ENCODE results near the gene ANGPT4.

Gene ANGPT4

GRCh38 chr20:840858-841567 lies 75.1 kb downstream of the ANGPT4 start:
- Histone ChIP-seq H3K9ac (no peak overlapping the region), H3K27me3 (no peaks in the 10 kb centered on the region), H3K36me3 (no peaks in the 10 kb centered on the region), H3K9me3 (no peaks in the 10 kb centered on the region), H3K4me3 (no peak overlapping the region), H3K27ac (no peak overlapping the region), H3K4me1 (peaks cover 51% of the 10 kb centered on the region), H4K20me1 (peaks cover 19% of the 10 kb centered on the region), H3K4me2 (peak overlapping the region; percentile 5)
- TF ChIP-seq Cebpa-rat (IDR thresholded peaks at IDR 0.05), result no peak

GRCh38 chr20:840503-840857 lies 75.7 kb downstream of the ANGPT4 start:
- Histone ChIP-seq H3K4me3 (no peak overlapping the region), H4K20me1 (peaks cover 13% of the 10 kb centered on the region), H3K36me3 (no peaks in the 10 kb centered on the region), H3K4me1 (peaks cover 52% of the 10 kb centered on the region), H3K9ac (no peak overlapping the region), H3K9me3 (no peaks in the 10 kb centered on the region), H3K27ac (no peak overlapping the region), H3K27me3 (no peaks in the 10 kb centered on the region), H3K4me2 (no peak overlapping the region)
- TF ChIP-seq Cebpa-rat (IDR thresholded peaks at IDR 0.05), result no peak

- Histone ChIP-seq H3K9ac (no peak overlapping the region), H4K20me1 (peaks cover 10% of the 10 kb centered on the region), H3K36me3 (no peaks in the 10 kb centered on the region), H3K4me3 (no peak overlapping the region), H3K27ac (no peak overlapping the region), H3K9me3 (no peaks in the 10 kb centered on the region), H3K4me1 (peaks cover 61% of the 10 kb centered on the region), H3K27me3 (no peaks in the 10 kb centered on the region), H3K4me2 (no peak overlapping the region)
- TF ChIP-seq Cebpa-rat (IDR thresholded peaks at IDR 0.05), result no peak
Measured at GRCh38 chr20:839626-840025, 76.5 kb downstream of the ANGPT4 start.

- TF ChIP-seq Cebpa-rat (IDR thresholded peaks at IDR 0.05), result no peak
- H3K9me3 ChIP-seq, result no peaks in the 10 kb centered on the region
- H3K4me1 ChIP-seq, result peaks cover 64% of the 10 kb centered on the region
- H3K27ac ChIP-seq, result no peak overlapping the region
- H3K9ac ChIP-seq, result no peak overlapping the region
- peaks cover 8% of the 10 kb centered on the region for H4K20me1 ChIP-seq
- no peaks in the 10 kb centered on the region for H3K27me3 ChIP-seq
- no peak overlapping the region for H3K4me2 ChIP-seq
- no peaks in the 10 kb centered on the region for H3K36me3 ChIP-seq
- H3K4me3 ChIP-seq, result no peak overlapping the region
Measured at GRCh38 chr20:839015-839414, 77.1 kb downstream of the ANGPT4 start.

GRCh38 chr20:836190-836589 lies 79.9 kb downstream of the ANGPT4 start:
- no peaks in the 10 kb centered on the region for H3K27me3 ChIP-seq
- TF ChIP-seq Cebpa-rat (IDR thresholded peaks at IDR 0.05), result no peak
- H4K20me1 ChIP-seq, result no peaks in the 10 kb centered on the region
- no peak overlapping the region for H3K27ac ChIP-seq
- no peaks in the 10 kb centered on the region for H3K36me3 ChIP-seq
- peaks cover 58% of the 10 kb centered on the region for H3K4me1 ChIP-seq
- no peak overlapping the region for H3K9ac ChIP-seq
- H3K4me2 ChIP-seq, result peak overlapping the region; percentile 42; the same call in 1 of the 2 replicates
- no peaks in the 10 kb centered on the region for H3K9me3 ChIP-seq
- no peak overlapping the region for H3K4me3 ChIP-seq

GRCh38 chr20:835608-836045 lies 80.5 kb downstream of the ANGPT4 start:
- Histone ChIP-seq H4K20me1 (no peaks in the 10 kb centered on the region), H3K36me3 (no peaks in the 10 kb centered on the region), H3K4me1 (peaks cover 55% of the 10 kb centered on the region), H3K4me3 (no peak overlapping the region), H3K27me3 (no peaks in the 10 kb centered on the region), H3K27ac (peak overlapping the region; percentile 45), H3K9me3 (no peaks in the 10 kb centered on the region), H3K4me2 (peak overlapping the region; percentile 94), H3K9ac (peak overlapping the region; percentile 43)
- no peak for TF ChIP-seq Cebpa-rat (IDR thresholded peaks at IDR 0.05)

- peak overlapping the region; percentile 82 for H3K4me3 ChIP-seq
- peak overlapping the region; percentile 89 for H3K9ac ChIP-seq
- H4K20me1 ChIP-seq, result no peaks in the 10 kb centered on the region
- peaks cover 55% of the 10 kb centered on the region for H3K4me1 ChIP-seq
- no peaks in the 10 kb centered on the region for H3K27me3 ChIP-seq
- H3K36me3 ChIP-seq, result no peaks in the 10 kb centered on the region
- no peaks in the 10 kb centered on the region for H3K9me3 ChIP-seq
- H3K27ac ChIP-seq, result peak overlapping the region; percentile 94
- TF ChIP-seq Cebpa-rat (IDR thresholded peaks at IDR 0.05), result no peak
- H3K4me2 ChIP-seq, result peak overlapping the region; percentile 94
Measured at GRCh38 chr20:834151-834746, 81.9 kb downstream of the ANGPT4 start.

GRCh38 chr20:833450-834150 lies 82.5 kb downstream of the ANGPT4 start, which contains the start of gene FAM110A:
FAM110A (plus strand) TSS chr20:833715; CDS start chr20:844805, 11,090 bp downstream.
- peaks cover 53% of the 10 kb centered on the region for H3K4me1 ChIP-seq
- H3K9me3 ChIP-seq, result no peaks in the 10 kb centered on the region
- H3K9ac ChIP-seq, result peak within 1 kb of the TSS; percentile 89
- H3K36me3 ChIP-seq, result no peaks in the 10 kb centered on the region
- H3K27me3 ChIP-seq, result no peaks in the 10 kb centered on the region
- peak within 1 kb of the TSS; percentile 82 for H3K4me3 ChIP-seq
- peak within 1 kb of the TSS; percentile 94 for H3K4me2 ChIP-seq
- peak within 1 kb of the TSS; percentile 94 for H3K27ac ChIP-seq
- no peak for TF ChIP-seq Cebpa-rat (IDR thresholded peaks at IDR 0.05)
- H4K20me1 ChIP-seq, result no peaks in the 10 kb centered on the region

- peak overlapping the region; percentile 82 for H3K4me3 ChIP-seq
- no peaks in the 10 kb centered on the region for H3K9me3 ChIP-seq
- peaks cover 49% of the 10 kb centered on the region for H3K4me1 ChIP-seq
- peak overlapping the region; percentile 94; the same call in 1 of the 2 replicates for H3K27ac ChIP-seq
- peak overlapping the region; percentile 94 for H3K4me2 ChIP-seq
- H3K9ac ChIP-seq, result peak overlapping the region; percentile 89; the same call in 1 of the 2 replicates
- no peaks in the 10 kb centered on the region for H3K36me3 ChIP-seq
- no peaks in the 10 kb centered on the region for H4K20me1 ChIP-seq
- H3K27me3 ChIP-seq, result no peaks in the 10 kb centered on the region
- no peak for TF ChIP-seq Cebpa-rat (IDR thresholded peaks at IDR 0.05)
Measured at GRCh38 chr20:833121-833449, 83.0 kb downstream of the ANGPT4 start.

- Histone ChIP-seq H3K4me2 (no peak overlapping the region), H3K9me3 (peaks cover 5% of the 10 kb centered on the region), H3K4me1 (peaks cover 43% of the 10 kb centered on the region), H3K36me3 (no peaks in the 10 kb centered on the region), H3K9ac (no peak overlapping the region), H3K27ac (0 out of 2 replicates have a peak overlapping the region, but pooled peaks have one; percentile 11), H3K27me3 (no peaks in the 10 kb centered on the region), H4K20me1 (no peaks in the 10 kb centered on the region), H3K4me3 (no peak overlapping the region)
- no peak for TF ChIP-seq Cebpa-rat (IDR thresholded peaks at IDR 0.05)
Measured at GRCh38 chr20:831956-832355, 84.2 kb downstream of the ANGPT4 start.
